Chondrocyte (in vitro differentiated cells): ENCODE measurements around the gene MGAT3. TPM values are rescaled to one million over a fixed set of nuclear protein-coding genes. Genes with fewer than 3 reads are reported as not detected.
A peak's percentile ranks its signal among the peaks of the same experiment; 100 is the strongest.

Experiments used
- DNase-seq: peaks from one replicate; pipeline ENCODE4 v3.0.0; 2021; ENCODE audit warnings: mixed read lengths, low spot score
- H3K27ac Mint-ChIP-seq: one replicate; pipeline ENCODE4 v1.8.0; 2021; ENCODE audit warnings: mild to moderate bottlenecking, moderate library complexity, mixed read lengths; ENCODE audit not compliant: unreplicated experiment
- H3K27me3 Mint-ChIP-seq: 2 replicates; pipeline ENCODE4 v1.8.0; 2021; ENCODE audit warnings: low read depth, mixed read lengths
- H3K36me3 Mint-ChIP-seq: 2 replicates; pipeline ENCODE4 v1.8.0; 2021; ENCODE audit warnings: low read depth, mixed read lengths
- H3K4me1 Mint-ChIP-seq: 2 replicates; pipeline ENCODE4 v1.8.0; 2021; ENCODE audit warnings: low read depth, mild to moderate bottlenecking, mixed read lengths
- H3K4me3 Mint-ChIP-seq: one replicate; pipeline ENCODE4 v1.8.0; 2021; ENCODE audit warnings: mild to moderate bottlenecking, moderate library complexity, mixed read lengths; ENCODE audit not compliant: unreplicated experiment
- H3K9me3 Mint-ChIP-seq: 2 replicates; pipeline ENCODE4 v1.8.0; 2021; ENCODE audit warnings: low read depth, mixed read lengths
- total RNA-seq: library from RNA; stranded (reverse); gene quantifications from 3 replicates; pipeline ENCODE4 v1.2.1, GENCODE V29; 2021
- TF ChIP-seq, protein P1 (sequence below): fragments of 200-600 bp; sonication (generic); IDR thresholded peaks from 2 replicates; pipeline ENCODE4 v1.5.0; 2021; ENCODE audit warnings: antibody characterized with exemption, mild to moderate bottlenecking, moderate library complexity

The MGAT3 gene
- total RNA-seq, 1 donor from 2014 or later = 6.1 TPM

DNA sequence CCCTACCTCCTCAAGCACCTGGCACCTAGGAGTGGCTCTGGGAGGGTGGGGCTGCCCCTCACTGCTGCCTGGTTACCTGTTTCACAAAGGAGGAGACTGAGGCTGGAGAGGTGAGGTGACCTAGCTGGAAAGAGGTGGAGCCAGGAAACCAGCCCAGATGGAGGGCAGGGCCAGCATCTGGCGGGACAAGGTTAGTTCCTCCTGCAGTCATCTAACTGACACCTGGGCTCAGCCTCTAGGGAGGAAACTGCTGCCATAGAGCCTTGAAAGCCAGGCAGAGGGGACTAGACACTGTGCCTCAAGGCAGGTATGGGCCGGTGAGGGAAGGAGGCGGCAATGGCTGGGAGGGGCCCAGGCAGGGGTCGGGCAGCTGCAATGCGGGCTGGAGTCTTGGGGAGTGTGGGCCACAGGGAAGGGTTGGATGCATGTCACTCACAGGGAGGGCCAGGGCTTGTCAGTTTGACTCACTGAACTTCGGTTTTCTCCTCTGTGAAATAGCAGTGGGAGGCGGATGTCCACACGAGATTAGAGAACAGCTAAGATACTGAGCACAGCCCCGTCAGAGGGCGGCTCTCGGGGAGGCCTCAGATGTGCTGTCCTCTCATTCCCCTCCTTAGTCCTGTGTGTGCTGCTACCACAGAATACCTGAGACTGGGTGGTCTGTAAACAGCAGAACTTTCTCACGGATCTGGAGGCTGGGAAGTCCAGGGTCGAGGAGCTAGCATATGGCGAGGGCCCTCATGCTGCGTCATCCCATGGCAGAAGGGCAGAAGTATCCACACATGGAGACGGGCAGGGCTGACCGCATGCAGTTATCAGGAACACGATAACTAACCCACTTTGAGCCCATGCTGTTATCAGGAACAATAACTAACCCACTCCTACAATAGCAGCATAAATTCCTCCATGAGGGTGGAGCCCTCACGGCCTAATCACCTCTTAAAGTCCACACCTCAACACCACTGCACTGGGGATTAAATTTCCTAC, 16.1 kb downstream of the MGAT3 start:
- no peaks in the 10 kb centered on the region for H3K36me3 Mint-ChIP-seq
- no peak for DNase-seq
- no peak overlapping the region for H3K4me3 Mint-ChIP-seq
- peaks cover 56% of the 10 kb centered on the region for H3K4me1 Mint-ChIP-seq
- TF ChIP-seq, protein P1, sequence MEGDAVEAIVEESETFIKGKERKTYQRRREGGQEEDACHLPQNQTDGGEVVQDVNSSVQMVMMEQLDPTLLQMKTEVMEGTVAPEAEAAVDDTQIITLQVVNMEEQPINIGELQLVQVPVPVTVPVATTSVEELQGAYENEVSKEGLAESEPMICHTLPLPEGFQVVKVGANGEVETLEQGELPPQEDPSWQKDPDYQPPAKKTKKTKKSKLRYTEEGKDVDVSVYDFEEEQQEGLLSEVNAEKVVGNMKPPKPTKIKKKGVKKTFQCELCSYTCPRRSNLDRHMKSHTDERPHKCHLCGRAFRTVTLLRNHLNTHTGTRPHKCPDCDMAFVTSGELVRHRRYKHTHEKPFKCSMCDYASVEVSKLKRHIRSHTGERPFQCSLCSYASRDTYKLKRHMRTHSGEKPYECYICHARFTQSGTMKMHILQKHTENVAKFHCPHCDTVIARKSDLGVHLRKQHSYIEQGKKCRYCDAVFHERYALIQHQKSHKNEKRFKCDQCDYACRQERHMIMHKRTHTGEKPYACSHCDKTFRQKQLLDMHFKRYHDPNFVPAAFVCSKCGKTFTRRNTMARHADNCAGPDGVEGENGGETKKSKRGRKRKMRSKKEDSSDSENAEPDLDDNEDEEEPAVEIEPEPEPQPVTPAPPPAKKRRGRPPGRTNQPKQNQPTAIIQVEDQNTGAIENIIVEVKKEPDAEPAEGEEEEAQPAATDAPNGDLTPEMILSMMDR = no peak
- H3K27ac Mint-ChIP-seq = peak overlapping the region; percentile 68
- H3K9me3 Mint-ChIP-seq = no peaks in the 10 kb centered on the region
- no peaks in the 10 kb centered on the region for H3K27me3 Mint-ChIP-seq

- H3K27me3 Mint-ChIP-seq = no peaks in the 10 kb centered on the region
- H3K4me1 Mint-ChIP-seq = peaks cover 56% of the 10 kb centered on the region
- H3K36me3 Mint-ChIP-seq = no peaks in the 10 kb centered on the region
- TF ChIP-seq, protein P1 = no peak
- no peak overlapping the region for H3K27ac Mint-ChIP-seq
- H3K9me3 Mint-ChIP-seq = no peaks in the 10 kb centered on the region
- no peak overlapping the region for H3K4me3 Mint-ChIP-seq
- peak; percentile 62 for DNase-seq
Observed at GRCh38 chr22:39473851-39474250, 17.0 kb downstream of the MGAT3 start.

DNA sequence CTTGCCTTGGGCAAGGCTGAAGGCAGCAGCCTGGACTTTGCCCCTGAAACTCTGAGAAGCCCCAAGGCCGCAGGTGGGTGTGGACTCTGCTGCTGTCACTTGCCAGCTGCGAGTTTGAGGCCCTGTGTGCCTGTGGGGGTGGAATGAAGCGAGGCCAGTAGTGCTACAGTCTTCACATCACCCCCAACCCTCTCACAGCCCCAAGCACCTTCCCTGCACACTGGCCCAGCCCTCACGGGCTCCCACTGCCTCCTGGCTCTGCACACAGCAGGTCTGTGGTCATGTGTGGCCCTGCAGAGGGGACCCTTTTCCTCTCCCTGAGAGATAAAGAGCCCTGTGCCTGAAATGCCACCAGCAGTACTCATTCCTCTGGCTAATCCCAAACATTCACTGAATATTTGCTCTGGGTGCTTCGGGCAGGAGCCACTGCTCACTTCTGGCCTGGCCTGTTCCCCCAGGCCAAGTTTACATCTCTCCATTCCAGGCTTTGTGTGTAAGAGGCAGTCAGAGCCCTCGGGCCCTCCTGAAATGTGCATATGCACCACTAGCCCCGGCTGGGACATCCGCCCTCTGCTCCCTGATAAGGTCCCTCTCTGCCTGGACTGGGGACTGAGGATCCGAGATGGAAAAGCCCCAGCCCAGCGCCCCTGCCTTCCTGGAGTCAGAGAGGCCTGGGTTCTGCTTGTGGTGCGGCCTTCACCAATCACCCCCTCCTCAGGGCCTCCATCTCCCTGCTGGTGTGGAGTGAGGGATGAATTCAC, 17.7 kb downstream of the MGAT3 start:
- Mint-ChIP-seq H3K27me3 (no peaks in the 10 kb centered on the region), H3K4me1 (peaks cover 56% of the 10 kb centered on the region), H3K9me3 (no peaks in the 10 kb centered on the region), H3K4me3 (no peak overlapping the region), H3K27ac (peak overlapping the region; percentile 66), H3K36me3 (no peaks in the 10 kb centered on the region)
- peak; percentile 73 for DNase-seq
- TF ChIP-seq, protein P1 = no peak

DNA sequence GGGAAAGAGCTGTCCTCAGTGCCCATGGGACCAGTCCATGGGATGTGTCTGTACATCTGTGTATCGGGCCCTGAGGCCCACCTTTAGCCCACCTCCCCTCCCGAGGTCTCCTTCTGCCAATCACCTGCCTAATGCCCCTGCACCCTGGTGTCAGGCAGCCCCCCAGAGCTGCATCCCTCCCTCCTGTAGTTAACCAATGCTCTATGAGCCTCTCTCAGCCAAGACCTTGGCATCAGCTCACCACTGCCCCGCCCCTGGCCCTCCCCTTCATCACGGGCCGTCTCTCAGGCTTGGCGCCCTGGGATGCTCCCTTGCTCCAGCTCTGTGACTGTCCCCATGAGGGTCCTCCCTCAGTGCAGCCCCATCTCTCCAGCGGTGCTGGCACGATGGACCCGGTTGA, 18.5 kb downstream of the MGAT3 start:
- DNase-seq = no peak
- H3K27me3 Mint-ChIP-seq = no peaks in the 10 kb centered on the region
- H3K27ac Mint-ChIP-seq = no peak overlapping the region
- H3K4me1 Mint-ChIP-seq = peaks cover 51% of the 10 kb centered on the region
- TF ChIP-seq, protein P1 = no peak
- no peaks in the 10 kb centered on the region for H3K9me3 Mint-ChIP-seq
- no peaks in the 10 kb centered on the region for H3K36me3 Mint-ChIP-seq
- H3K4me3 Mint-ChIP-seq = no peak overlapping the region

DNA sequence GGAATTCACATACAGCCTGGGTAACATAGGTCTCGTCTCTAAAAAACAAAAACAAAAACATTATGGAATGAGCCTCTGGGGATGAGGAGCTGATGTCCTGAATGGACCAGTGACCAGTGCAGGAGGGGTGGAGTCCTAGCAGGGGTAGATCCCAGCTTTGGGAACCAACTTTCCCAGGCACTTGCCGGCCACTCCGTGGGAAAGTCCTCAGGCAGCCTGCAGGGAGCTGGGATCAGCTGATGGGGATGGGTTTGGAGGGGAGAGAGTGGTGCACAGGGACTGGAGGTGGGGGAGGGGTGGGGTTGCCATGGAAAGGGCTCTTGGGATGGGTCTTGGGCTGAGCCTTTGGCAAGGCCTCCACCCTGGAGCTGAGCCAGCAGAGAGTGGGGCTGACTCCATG, 19.1 kb downstream of the MGAT3 start:
- Mint-ChIP-seq H3K27me3 (no peaks in the 10 kb centered on the region), H3K9me3 (no peaks in the 10 kb centered on the region), H3K4me1 (peaks cover 46% of the 10 kb centered on the region), H3K36me3 (no peaks in the 10 kb centered on the region), H3K27ac (no peak overlapping the region), H3K4me3 (no peak overlapping the region)
- TF ChIP-seq, protein P1 = no peak
- no peak for DNase-seq
